HepG2 (cell line): ENCODE data around the gene KLHL21. TPM values are rescaled to one million over a fixed set of nuclear protein-coding genes. Genes with fewer than 3 reads are reported as not detected.

Experiments used
- CHD2 ChIP-seq: IDR thresholded peaks from 2 replicates; pipeline ENCODE4 v1.6.1; 2011; ENCODE audit warnings: low read depth, low read length, improper control_type of control experiment
- DMAP1 ChIP-seq: IDR thresholded peaks from 2 replicates; pipeline ENCODE4 v1.6.1; 2016
- KLF12 ChIP-seq: sonication (generic); formaldehyde crosslinking; IDR thresholded peaks from 2 replicates; pipeline ENCODE4 v1.4.0; 2020; ENCODE audit warnings: missing genetic modification reagents, borderline replicate concordance
- MED1 ChIP-seq: sonication (generic); formaldehyde crosslinking; IDR thresholded peaks from 2 replicates; pipeline ENCODE4 v1.4.0; 2020; ENCODE audit warnings: missing genetic modification reagents
- NFKB2 ChIP-seq: sonication (generic); formaldehyde crosslinking; IDR thresholded peaks from 2 replicates; pipeline ENCODE4 v1.4.0; 2020; ENCODE audit warnings: missing genetic modification reagents, borderline replicate concordance
- NONO ChIP-seq, 2 experiments: fragments of 450-650 bp in 1 of 2; sonication (generic) in 1 of 2; formaldehyde crosslinking in 1 of 2; IDR thresholded peaks in 1 of 2; conservative IDR thresholded peaks in 1 of 2; 2 replicates each; pipeline versions ENCODE4 v1.6.1 to v1.8.0; 2017 to 2022; ENCODE audit warnings: mild to moderate bottlenecking in 1 of 2, missing genetic modification reagents in 1 of 2, moderate library complexity in 1 of 2
- POLR2A ChIP-seq, 2 experiments: IDR thresholded peaks; 2 replicates each; pipeline ENCODE4 v1.6.1; 2011; ENCODE audit warnings: low read depth in 2 of 2, low read length in 2 of 2, mild to moderate bottlenecking in 1 of 2, moderate library complexity in 1 of 2; ENCODE audit not compliant: insufficient read depth in 1 of 2
- ZSCAN31 ChIP-seq: sonication (generic); formaldehyde crosslinking; IDR thresholded peaks from 2 replicates; pipeline ENCODE4 v1.5.0; 2020; ENCODE audit warnings: low read depth, mild to moderate bottlenecking, missing genetic modification reagents
- polyA plus RNA-seq, 8 experiments: library from polyadenylated mRNA; depleted of rRNA in 3 of 8; stranded (reverse) in 7 of 8; unstranded in 1 of 8; fragments of >200 nt; fragmentation: Illumina TruSeq in 4 of 8; extraction: Trizol in 4 of 8; gene quantifications; 2 replicates each; pipeline versions ENCODE4 v1.2.1 to v1.2.3, GENCODE V29; 2011 to 2016; ENCODE audit warnings: low read depth in 4 of 8, missing spikeins in 1 of 8, mixed read lengths in 1 of 8; ENCODE audit not compliant: insufficient read depth in 1 of 8
- total RNA-seq, 5 experiments: library from RNA; depleted of rRNA; stranded (reverse); fragments of >200 nt; fragmentation: Illumina TruSeq; extraction: Trizol; gene quantifications; 2 replicates each; pipeline ENCODE4 v1.2.3, GENCODE V29; 2016; ENCODE audit warnings: low read depth in 1 of 5
- TF ChIP-seq, protein P1 (sequence below): sonication (generic); formaldehyde crosslinking; IDR thresholded peaks from 2 replicates; pipeline ENCODE4 v1.4.0; 2020; ENCODE audit warnings: missing genetic modification reagents
- TF ChIP-seq, protein P2 (sequence below): sonication (generic); formaldehyde crosslinking; IDR thresholded peaks from 2 replicates; pipeline ENCODE4 v1.5.0; 2020; ENCODE audit warnings: mild to moderate bottlenecking, missing genetic modification reagents, moderate library complexity
- TF ChIP-seq, protein P3 (sequence below): sonication (generic); formaldehyde crosslinking; conservative IDR thresholded peaks from 2 replicates; pipeline ENCODE4 v1.4.0; 2020; ENCODE audit warnings: missing genetic modification reagents
- TF ChIP-seq, protein P4 (sequence below): sonication (generic); formaldehyde crosslinking; IDR thresholded peaks from 2 replicates; pipeline ENCODE4 v1.4.0; 2020; ENCODE audit warnings: missing genetic modification reagents
- TF ChIP-seq, protein P5 (sequence below): sonication (generic); formaldehyde crosslinking; IDR thresholded peaks from 2 replicates; pipeline ENCODE4 v1.8.0; 2022; ENCODE audit warnings: missing genetic modification reagents, mild to moderate bottlenecking, moderate library complexity, borderline replicate concordance

KLHL21 gene
- total and polyA plus RNA-seq, 2 of the 13 experiments (the other 11 are each of a cell fraction or from before 2014, with no cell fraction given), result 14.8 to 25.0 TPM

DNA sequence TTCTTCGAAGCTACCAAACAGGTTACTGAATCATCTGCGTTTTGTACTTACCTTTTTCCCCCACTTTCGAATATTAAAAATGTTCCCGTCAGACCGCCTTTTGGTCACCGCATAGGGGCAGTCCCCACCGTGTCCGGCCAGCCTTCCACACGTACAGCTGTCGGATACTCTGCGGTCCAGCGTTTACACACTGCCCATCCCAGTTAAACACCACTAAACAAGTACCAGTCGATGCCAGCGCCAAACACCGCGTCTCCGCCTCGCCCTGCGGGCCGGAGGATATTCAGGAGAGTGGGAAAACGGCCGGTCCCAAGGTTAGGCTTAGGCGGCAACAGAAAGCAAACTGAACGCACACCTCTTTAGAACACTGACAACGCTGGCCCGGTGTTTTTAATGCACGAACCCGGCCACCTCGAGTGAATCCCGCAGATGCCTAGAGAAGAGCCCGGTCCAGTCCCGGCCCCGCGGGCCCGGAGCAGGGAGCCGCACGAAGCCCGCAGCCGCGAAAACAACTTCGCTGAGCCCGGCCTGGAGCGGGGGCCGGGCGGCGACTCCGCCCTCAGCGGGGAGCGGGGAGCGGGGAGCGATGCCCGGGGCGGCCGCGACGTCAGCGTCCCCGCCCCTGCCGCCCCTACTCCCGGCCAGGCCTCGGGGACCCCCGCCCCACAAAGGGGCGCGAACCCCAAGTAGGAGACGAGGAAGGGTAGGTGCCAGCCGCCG lies 10.1 kb upstream of the KLHL21 start (continued):
- TF ChIP-seq ZSCAN31 (no peak), MED1 (no peak), KLF12 (CRISPR knock-in tag) (peak; percentile 70), NFKB2 (CRISPR knock-in tag) (0 out of 2 replicates have a peak, but pooled peaks have one; percentile 6), NONO (IDR thresholded peaks at IDR 0.05) (no peak), NONO (CRISPR knock-in tag; conservative IDR thresholded peaks at IDR 0.05) (0 out of 2 replicates have a peak, but pooled peaks have one; percentile 5), POLR2A (IDR thresholded peaks at IDR 0.05; ENCODE audit: insufficient read depth in 1 of 2, low read depth in 2 of 2, low read length in 2 of 2) (peak in 1 of 2 experiments; percentile 15; a peak in 2 of 4 replicates), DMAP1 (peak; percentile 22), CHD2 (no peak)
- TF ChIP-seq, protein P1, sequence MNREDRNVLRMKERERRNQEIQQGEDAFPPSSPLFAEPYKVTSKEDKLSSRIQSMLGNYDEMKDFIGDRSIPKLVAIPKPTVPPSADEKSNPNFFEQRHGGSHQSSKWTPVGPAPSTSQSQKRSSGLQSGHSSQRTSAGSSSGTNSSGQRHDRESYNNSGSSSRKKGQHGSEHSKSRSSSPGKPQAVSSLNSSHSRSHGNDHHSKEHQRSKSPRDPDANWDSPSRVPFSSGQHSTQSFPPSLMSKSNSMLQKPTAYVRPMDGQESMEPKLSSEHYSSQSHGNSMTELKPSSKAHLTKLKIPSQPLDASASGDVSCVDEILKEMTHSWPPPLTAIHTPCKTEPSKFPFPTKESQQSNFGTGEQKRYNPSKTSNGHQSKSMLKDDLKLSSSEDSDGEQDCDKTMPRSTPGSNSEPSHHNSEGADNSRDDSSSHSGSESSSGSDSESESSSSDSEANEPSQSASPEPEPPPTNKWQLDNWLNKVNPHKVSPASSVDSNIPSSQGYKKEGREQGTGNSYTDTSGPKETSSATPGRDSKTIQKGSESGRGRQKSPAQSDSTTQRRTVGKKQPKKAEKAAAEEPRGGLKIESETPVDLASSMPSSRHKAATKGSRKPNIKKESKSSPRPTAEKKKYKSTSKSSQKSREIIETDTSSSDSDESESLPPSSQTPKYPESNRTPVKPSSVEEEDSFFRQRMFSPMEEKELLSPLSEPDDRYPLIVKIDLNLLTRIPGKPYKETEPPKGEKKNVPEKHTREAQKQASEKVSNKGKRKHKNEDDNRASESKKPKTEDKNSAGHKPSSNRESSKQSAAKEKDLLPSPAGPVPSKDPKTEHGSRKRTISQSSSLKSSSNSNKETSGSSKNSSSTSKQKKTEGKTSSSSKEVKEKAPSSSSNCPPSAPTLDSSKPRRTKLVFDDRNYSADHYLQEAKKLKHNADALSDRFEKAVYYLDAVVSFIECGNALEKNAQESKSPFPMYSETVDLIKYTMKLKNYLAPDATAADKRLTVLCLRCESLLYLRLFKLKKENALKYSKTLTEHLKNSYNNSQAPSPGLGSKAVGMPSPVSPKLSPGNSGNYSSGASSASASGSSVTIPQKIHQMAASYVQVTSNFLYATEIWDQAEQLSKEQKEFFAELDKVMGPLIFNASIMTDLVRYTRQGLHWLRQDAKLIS, result no peak
- TF ChIP-seq, protein P2, sequence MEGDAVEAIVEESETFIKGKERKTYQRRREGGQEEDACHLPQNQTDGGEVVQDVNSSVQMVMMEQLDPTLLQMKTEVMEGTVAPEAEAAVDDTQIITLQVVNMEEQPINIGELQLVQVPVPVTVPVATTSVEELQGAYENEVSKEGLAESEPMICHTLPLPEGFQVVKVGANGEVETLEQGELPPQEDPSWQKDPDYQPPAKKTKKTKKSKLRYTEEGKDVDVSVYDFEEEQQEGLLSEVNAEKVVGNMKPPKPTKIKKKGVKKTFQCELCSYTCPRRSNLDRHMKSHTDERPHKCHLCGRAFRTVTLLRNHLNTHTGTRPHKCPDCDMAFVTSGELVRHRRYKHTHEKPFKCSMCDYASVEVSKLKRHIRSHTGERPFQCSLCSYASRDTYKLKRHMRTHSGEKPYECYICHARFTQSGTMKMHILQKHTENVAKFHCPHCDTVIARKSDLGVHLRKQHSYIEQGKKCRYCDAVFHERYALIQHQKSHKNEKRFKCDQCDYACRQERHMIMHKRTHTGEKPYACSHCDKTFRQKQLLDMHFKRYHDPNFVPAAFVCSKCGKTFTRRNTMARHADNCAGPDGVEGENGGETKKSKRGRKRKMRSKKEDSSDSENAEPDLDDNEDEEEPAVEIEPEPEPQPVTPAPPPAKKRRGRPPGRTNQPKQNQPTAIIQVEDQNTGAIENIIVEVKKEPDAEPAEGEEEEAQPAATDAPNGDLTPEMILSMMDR (CRISPR knock-in tag), result peak; percentile 14; the same call in 1 of the 2 replicates
- TF ChIP-seq, protein P3, sequence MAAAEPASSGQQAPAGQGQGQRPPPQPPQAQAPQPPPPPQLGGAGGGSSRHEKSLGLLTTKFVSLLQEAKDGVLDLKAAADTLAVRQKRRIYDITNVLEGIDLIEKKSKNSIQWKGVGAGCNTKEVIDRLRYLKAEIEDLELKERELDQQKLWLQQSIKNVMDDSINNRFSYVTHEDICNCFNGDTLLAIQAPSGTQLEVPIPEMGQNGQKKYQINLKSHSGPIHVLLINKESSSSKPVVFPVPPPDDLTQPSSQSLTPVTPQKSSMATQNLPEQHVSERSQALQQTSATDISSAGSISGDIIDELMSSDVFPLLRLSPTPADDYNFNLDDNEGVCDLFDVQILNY (CRISPR knock-in tag), result no peak
- TF ChIP-seq, protein P4, sequence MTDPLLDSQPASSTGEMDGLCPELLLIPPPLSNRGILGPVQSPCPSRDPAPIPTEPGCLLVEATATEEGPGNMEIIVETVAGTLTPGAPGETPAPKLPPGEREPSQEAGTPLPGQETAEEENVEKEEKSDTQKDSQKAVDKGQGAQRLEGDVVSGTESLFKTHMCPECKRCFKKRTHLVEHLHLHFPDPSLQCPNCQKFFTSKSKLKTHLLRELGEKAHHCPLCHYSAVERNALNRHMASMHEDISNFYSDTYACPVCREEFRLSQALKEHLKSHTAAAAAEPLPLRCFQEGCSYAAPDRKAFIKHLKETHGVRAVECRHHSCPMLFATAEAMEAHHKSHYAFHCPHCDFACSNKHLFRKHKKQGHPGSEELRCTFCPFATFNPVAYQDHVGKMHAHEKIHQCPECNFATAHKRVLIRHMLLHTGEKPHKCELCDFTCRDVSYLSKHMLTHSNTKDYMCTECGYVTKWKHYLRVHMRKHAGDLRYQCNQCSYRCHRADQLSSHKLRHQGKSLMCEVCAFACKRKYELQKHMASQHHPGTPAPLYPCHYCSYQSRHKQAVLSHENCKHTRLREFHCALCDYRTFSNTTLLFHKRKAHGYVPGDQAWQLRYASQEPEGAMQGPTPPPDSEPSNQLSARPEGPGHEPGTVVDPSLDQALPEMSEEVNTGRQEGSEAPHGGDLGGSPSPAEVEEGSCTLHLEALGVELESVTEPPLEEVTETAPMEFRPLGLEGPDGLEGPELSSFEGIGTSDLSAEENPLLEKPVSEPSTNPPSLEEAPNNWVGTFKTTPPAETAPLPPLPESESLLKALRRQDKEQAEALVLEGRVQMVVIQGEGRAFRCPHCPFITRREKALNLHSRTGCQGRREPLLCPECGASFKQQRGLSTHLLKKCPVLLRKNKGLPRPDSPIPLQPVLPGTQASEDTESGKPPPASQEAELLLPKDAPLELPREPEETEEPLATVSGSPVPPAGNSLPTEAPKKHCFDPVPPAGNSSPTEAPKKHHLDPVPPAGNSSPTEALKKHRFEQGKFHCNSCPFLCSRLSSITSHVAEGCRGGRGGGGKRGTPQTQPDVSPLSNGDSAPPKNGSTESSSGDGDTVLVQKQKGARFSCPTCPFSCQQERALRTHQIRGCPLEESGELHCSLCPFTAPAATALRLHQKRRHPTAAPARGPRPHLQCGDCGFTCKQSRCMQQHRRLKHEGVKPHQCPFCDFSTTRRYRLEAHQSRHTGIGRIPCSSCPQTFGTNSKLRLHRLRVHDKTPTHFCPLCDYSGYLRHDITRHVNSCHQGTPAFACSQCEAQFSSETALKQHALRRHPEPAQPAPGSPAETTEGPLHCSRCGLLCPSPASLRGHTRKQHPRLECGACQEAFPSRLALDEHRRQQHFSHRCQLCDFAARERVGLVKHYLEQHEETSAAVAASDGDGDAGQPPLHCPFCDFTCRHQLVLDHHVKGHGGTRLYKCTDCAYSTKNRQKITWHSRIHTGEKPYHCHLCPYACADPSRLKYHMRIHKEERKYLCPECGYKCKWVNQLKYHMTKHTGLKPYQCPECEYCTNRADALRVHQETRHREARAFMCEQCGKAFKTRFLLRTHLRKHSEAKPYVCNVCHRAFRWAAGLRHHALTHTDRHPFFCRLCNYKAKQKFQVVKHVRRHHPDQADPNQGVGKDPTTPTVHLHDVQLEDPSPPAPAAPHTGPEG (CRISPR knock-in tag), result peak; percentile 71
- TF ChIP-seq, protein P5, sequence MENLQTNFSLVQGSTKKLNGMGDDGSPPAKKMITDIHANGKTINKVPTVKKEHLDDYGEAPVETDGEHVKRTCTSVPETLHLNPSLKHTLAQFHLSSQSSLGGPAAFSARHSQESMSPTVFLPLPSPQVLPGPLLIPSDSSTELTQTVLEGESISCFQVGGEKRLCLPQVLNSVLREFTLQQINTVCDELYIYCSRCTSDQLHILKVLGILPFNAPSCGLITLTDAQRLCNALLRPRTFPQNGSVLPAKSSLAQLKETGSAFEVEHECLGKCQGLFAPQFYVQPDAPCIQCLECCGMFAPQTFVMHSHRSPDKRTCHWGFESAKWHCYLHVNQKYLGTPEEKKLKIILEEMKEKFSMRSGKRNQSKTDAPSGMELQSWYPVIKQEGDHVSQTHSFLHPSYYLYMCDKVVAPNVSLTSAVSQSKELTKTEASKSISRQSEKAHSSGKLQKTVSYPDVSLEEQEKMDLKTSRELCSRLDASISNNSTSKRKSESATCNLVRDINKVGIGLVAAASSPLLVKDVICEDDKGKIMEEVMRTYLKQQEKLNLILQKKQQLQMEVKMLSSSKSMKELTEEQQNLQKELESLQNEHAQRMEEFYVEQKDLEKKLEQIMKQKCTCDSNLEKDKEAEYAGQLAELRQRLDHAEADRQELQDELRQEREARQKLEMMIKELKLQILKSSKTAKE (CRISPR knock-in tag), result no peak; the same call in 1 of the 2 replicates
